Inferior parietal cortex (tissue), 1 donor: ENCODE data around the gene TMEM97.

Experiments used
- DNase-seq: peaks from one replicate; pipeline ENCODE4 v3.0.0-alpha.2; 2016; ENCODE audit errors: extremely low spot score

TMEM97 gene

GRCh38 chr17:28365487-28365886 is 46.5 kb downstream of the TMEM97 start:
- DNase-seq = no peak

GRCh38 chr17:28366605-28367004 is 47.6 kb downstream of the TMEM97 start:
- DNase-seq = no peak

- DNase-seq = no peak
Measured at GRCh38 chr17:28367641-28368305, 48.8 kb downstream of the TMEM97 start.

GRCh38 chr17:28368306-28368831 is 49.4 kb downstream of the TMEM97 start:
- no peak for DNase-seq

GRCh38 chr17:28368915-28369683 is 50.1 kb downstream of the TMEM97 start:
- DNase-seq = no peak

- DNase-seq = no peak
Measured at GRCh38 chr17:28369684-28370034, 50.7 kb downstream of the TMEM97 start.

GRCh38 chr17:28370035-28370743 is 51.2 kb downstream of the TMEM97 start, which contains the start of gene VTN:
TSS of gene VTN (minus strand) at chr17:28370307. CDS start at chr17:28370203, 104 bp downstream.
- DNase-seq = no peak

GRCh38 chr17:28370744-28371103 is 51.7 kb downstream of the TMEM97 start:
- no peak for DNase-seq

- DNase-seq = peak; percentile 70
Measured at GRCh38 chr17:28371245-28372202, 52.5 kb downstream of the TMEM97 start, which contains the start of gene SARM1. TSS of gene SARM1 (plus strand) at chr17:28371694. CDS start at chr17:28372033, 339 bp downstream.

- no peak for DNase-seq
Measured at GRCh38 chr17:28372203-28372944, 53.4 kb downstream of the TMEM97 start.

GRCh38 chr17:28372945-28373274 is 53.9 kb downstream of the TMEM97 start:
- DNase-seq = no peak
